Esophagus squamous epithelium (tissue), 5 donors: ENCODE results near the gene PKP4. TPM values are rescaled to one million over a fixed set of nuclear protein-coding genes. Genes with fewer than 3 reads are reported as not detected.

Experiments
- DNase-seq: peaks from one replicate; lab custom pipeline; 2025; lab: John Stamatoyannopoulos, UW
- H3K27ac ChIP-seq, 4 donors: fragments of 200-600 bp; sonication (generic); one replicate each; pipeline ENCODE4 v1.5.1; 2016 to 2019; ENCODE audit warnings: mild to moderate bottlenecking in 1 of 4
- H3K27me3 ChIP-seq, 4 donors: fragments of 200-600 bp; sonication (generic); 1 replicate in 3 of 4; 2 replicates in 1 of 4; pipeline versions ENCODE4 v1.5.1 to v1.6.0; 2017 to 2021; ENCODE audit warnings: antibody characterized with exemption in 1 of 4
- H3K36me3 ChIP-seq, 3 donors: fragments of 200-600 bp; sonication (generic); one replicate each; pipeline ENCODE4 v1.5.1; 2016 to 2019
- H3K4me1 ChIP-seq, 3 donors: fragments of 200-600 bp; sonication (generic); one replicate each; pipeline ENCODE4 v1.5.1; 2017 to 2019
- H3K4me3 ChIP-seq, 4 donors: fragments of 200-600 bp; sonication (generic); 1 replicate in 3 of 4; 2 replicates in 1 of 4; pipeline ENCODE4 v1.5.1; 2016 to 2019; ENCODE audit warnings: mild to moderate bottlenecking in 2 of 4, moderate library complexity in 1 of 4
- H3K9me3 ChIP-seq, 3 donors: fragments of 200-600 bp; sonication (generic); one replicate each; pipeline ENCODE4 v1.5.1; 2016 to 2019
- POLR2A ChIP-seq, 4 donors: fragments of 450-650 bp; IDR thresholded peaks; one replicate each; pipeline ENCODE4 v1.6.1; 2017; ENCODE audit warnings: antibody characterized with exemption in 4 of 4, mild to moderate bottlenecking in 4 of 4, moderate library complexity in 3 of 4
- WGBS, 2 donors: methylation state at CpG; one replicate each; pipeline ENCODE4 v1.1.5; 2018; 5-methylcytosine and 5-hydroxymethylcytosine counted together
- intact Hi-C: fragments of 100-400 bp; cut with DNase I; formaldehyde crosslinking; loops from one replicate; pipeline ENCODE4 v1.15.0; 2022
- total RNA-seq, 4 donors: library from RNA; depleted of rRNA; stranded (reverse); fragments of >200 nt; gene quantifications; one replicate each; pipeline ENCODE4 v1.1.0, GENCODE V29; 2016
- TF ChIP-seq, protein P1 (sequence below), 6 experiments: fragments of 450-650 bp in 4 of 6; fragments of 200-600 bp in 2 of 6; sonication (generic) in 2 of 6; IDR thresholded peaks; one replicate each; pipeline ENCODE4 v1.5.1; 2016 to 2019; ENCODE audit warnings: antibody characterized with exemption in 6 of 6, mild to moderate bottlenecking in 4 of 6, moderate library complexity in 4 of 6
- donor health status: DM: yes; HTN: yes; CAD: no.

The PKP4 gene, protein sequence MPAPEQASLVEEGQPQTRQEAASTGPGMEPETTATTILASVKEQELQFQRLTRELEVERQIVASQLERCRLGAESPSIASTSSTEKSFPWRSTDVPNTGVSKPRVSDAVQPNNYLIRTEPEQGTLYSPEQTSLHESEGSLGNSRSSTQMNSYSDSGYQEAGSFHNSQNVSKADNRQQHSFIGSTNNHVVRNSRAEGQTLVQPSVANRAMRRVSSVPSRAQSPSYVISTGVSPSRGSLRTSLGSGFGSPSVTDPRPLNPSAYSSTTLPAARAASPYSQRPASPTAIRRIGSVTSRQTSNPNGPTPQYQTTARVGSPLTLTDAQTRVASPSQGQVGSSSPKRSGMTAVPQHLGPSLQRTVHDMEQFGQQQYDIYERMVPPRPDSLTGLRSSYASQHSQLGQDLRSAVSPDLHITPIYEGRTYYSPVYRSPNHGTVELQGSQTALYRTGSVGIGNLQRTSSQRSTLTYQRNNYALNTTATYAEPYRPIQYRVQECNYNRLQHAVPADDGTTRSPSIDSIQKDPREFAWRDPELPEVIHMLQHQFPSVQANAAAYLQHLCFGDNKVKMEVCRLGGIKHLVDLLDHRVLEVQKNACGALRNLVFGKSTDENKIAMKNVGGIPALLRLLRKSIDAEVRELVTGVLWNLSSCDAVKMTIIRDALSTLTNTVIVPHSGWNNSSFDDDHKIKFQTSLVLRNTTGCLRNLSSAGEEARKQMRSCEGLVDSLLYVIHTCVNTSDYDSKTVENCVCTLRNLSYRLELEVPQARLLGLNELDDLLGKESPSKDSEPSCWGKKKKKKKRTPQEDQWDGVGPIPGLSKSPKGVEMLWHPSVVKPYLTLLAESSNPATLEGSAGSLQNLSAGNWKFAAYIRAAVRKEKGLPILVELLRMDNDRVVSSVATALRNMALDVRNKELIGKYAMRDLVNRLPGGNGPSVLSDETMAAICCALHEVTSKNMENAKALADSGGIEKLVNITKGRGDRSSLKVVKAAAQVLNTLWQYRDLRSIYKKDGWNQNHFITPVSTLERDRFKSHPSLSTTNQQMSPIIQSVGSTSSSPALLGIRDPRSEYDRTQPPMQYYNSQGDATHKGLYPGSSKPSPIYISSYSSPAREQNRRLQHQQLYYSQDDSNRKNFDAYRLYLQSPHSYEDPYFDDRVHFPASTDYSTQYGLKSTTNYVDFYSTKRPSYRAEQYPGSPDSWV
- 10 to 100 TPM; 36.3 to 77.1 (median 46.6) TPM for total RNA-seq

DNA sequence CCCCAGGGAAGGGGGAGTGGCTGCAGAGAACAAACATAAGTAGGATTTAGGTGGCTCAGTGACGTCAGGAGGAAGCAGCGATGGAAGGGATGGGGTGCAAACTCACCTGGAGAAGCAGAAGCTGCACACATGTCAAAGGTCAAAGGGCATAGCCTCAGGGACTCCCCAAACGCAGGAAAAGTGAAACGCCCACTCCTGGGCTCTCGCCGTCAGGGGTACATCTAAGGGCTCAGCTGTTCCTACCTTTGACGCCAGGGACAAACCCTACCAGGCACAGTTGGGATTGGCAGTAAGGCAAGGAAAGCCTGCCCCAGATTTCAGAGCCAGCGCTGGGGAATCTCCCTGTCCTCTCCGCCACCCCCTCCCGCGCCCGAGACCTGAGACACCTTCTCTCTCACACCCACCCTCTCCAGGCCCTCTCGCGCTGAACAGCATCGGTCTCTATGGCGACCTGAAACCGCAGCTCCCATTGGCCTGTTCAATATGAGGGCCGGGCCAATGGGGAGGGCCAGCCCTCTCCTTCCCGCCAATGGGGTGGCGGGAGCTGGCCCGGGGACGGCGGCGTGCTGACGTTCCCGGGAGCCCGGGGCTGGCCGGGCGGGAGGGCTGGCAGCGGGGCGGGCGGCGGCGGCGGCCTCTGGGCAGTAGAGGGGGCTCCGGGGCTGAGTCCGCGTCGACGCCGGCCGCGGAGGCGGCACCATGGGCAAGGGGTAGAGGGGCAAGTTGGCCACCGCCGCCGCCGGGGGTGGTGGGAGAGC lies at the start of gene PKP4, which contains the start of gene CCDC148:
Gene PKP4 (plus strand): TSS at position 644 of the 758 bp plus-strand sequence. CDS start 76,233 bp downstream, outside the sequence.
Gene CCDC148 (minus strand): TSS at position 445 of the 758 bp plus-strand sequence. CDS start 314 bp downstream, at position 131.
- TF ChIP-seq, protein P1, sequence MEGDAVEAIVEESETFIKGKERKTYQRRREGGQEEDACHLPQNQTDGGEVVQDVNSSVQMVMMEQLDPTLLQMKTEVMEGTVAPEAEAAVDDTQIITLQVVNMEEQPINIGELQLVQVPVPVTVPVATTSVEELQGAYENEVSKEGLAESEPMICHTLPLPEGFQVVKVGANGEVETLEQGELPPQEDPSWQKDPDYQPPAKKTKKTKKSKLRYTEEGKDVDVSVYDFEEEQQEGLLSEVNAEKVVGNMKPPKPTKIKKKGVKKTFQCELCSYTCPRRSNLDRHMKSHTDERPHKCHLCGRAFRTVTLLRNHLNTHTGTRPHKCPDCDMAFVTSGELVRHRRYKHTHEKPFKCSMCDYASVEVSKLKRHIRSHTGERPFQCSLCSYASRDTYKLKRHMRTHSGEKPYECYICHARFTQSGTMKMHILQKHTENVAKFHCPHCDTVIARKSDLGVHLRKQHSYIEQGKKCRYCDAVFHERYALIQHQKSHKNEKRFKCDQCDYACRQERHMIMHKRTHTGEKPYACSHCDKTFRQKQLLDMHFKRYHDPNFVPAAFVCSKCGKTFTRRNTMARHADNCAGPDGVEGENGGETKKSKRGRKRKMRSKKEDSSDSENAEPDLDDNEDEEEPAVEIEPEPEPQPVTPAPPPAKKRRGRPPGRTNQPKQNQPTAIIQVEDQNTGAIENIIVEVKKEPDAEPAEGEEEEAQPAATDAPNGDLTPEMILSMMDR (IDR thresholded peaks at IDR 0.05) = peak in 2 of 6 experiments; percentile 40 to 47
- peak in 3 of 4 donors; percentile 43 to 84 (median 76) for TF ChIP-seq POLR2A (IDR thresholded peaks at IDR 0.05)
- Histone ChIP-seq H3K9me3 (no peaks in the 10 kb centered on the region), H3K4me1 (peaks cover 4 to 45% (median 5%) of the 10 kb centered on the region in 3 donors), H3K27ac (peak within 1 kb of the TSS; percentile 89 to 99 (median 98)), H3K4me3 (peak within 1 kb of the TSS; percentile 71 to 99 (median 92)), H3K36me3 (no peaks in the 10 kb centered on the region), H3K27me3 (no peaks in the 10 kb centered on the region)
- intact Hi-C loops = loop anchor here (10.0 kb wide), 1 partner anchor 288 kb away; no protein-coding TSS in a partner anchor
- 0 to 3% methylated on average over 7 to 8 of the region's 48 CpGs for WGBS, 2 donors
- DNase-seq = peak; percentile 29

DNA sequence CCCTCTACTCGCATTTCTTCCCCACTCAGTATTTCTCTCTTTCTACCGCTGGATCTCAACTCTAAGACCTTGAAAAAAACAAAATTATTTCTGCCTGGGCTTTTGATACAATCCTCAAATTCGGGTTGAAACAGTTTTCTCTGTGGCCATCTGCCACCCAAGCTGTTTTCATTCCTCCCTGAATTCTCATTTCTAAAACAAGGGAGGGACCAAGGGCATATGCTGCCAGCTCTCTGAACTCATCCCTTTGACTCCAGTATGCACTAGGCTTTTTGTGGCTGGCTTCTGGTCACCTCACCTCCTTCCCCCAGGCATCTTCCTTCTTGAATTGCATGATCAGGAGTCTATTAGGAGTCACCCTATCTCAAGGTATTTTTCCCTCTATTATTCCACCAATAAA lies 49.7 kb upstream of the PKP4 start:
- H3K4me1 ChIP-seq = no peaks in the 10 kb centered on the region
- no peaks in the 10 kb centered on the region for H3K27me3 ChIP-seq
- no peak for DNase-seq
- intact Hi-C loops = no loop called here
- no peak overlapping the region for H3K4me3 ChIP-seq
- H3K36me3 ChIP-seq = no peaks in the 10 kb centered on the region
- TF ChIP-seq, protein P1 (IDR thresholded peaks at IDR 0.05) = no peak
- TF ChIP-seq POLR2A (IDR thresholded peaks at IDR 0.05) = no peak
- 65 to 68% methylated on average over 3 of the region's 3 CpGs for WGBS, 2 donors
- H3K27ac ChIP-seq = no peak overlapping the region
- peaks cover 0 to 12% (median 0%) of the 10 kb centered on the region in 3 donors for H3K9me3 ChIP-seq

DNA sequence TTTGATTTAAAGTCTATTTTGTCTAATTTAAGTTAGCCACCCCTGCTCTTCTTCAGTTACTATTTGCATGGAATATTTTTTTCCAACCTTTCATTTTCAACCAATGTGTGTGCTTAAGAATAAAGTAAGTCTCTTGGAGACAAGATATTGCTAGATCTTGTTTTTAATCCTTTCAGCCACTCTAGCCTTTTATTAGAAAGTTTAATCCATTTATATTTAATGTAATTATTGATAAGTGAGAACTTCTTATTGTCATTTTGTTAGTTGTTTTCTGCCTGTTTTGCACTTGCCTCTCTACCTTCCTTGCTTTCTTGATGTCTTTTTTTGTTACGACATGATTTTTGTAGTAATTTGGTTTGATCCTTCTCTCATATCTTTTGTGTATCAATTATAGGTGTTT lies 46.6 kb upstream of the PKP4 start:
- Histone ChIP-seq H3K27ac (no peak overlapping the region), H3K9me3 (peaks cover 0 to 12% (median 0%) of the 10 kb centered on the region in 3 donors), H3K36me3 (no peaks in the 10 kb centered on the region), H3K4me1 (no peaks in the 10 kb centered on the region), H3K27me3 (no peaks in the 10 kb centered on the region), H3K4me3 (no peak overlapping the region)
- DNase-seq = no peak
- no peak for TF ChIP-seq POLR2A (IDR thresholded peaks at IDR 0.05)
- TF ChIP-seq, protein P1 (IDR thresholded peaks at IDR 0.05) = no peak
- intact Hi-C loops = no loop called here
- WGBS, 2 donors = 90 to 91% methylated on average over 1 of the region's 1 CpG

DNA sequence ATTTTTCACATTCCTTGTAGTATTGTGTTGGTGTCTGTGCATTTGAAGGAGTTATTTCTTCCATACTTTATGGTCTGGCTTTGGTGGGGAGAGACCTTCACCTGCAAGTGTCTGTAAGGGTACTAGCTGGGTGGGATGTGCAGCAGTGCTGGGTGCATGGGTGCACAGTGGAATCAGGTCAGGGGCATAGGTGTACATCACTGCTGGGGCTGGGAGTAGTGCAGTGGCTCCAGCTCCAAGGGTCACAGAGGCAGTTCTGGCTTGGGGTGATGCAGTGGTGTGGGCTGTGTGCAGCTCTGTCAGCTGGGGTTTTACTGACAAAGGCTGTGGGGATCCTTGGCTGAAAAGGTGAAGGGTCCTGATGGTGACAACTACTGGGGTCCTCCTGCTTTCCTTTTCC lies 45.0 kb upstream of the PKP4 start:
- Histone ChIP-seq H3K36me3 (no peaks in the 10 kb centered on the region), H3K27me3 (no peaks in the 10 kb centered on the region), H3K27ac (no peak overlapping the region), H3K9me3 (peaks cover 0 to 20% (median 6%) of the 10 kb centered on the region in 3 donors), H3K4me3 (no peak overlapping the region), H3K4me1 (no peaks in the 10 kb centered on the region)
- no peak for DNase-seq
- TF ChIP-seq, protein P1 (IDR thresholded peaks at IDR 0.05) = no peak
- no peak for TF ChIP-seq POLR2A (IDR thresholded peaks at IDR 0.05)
- intact Hi-C loops = no loop called here
